Measurements from ENCODE around the gene RIPOR3. TPM values are rescaled to one million over a fixed set of nuclear protein-coding genes. Genes with fewer than 3 reads are reported as not detected.

RIPOR3 gene
- total RNA-seq, 4 donors from 2014 or later: 1.3 to 9.7 (median 3.3) TPM

DNA sequence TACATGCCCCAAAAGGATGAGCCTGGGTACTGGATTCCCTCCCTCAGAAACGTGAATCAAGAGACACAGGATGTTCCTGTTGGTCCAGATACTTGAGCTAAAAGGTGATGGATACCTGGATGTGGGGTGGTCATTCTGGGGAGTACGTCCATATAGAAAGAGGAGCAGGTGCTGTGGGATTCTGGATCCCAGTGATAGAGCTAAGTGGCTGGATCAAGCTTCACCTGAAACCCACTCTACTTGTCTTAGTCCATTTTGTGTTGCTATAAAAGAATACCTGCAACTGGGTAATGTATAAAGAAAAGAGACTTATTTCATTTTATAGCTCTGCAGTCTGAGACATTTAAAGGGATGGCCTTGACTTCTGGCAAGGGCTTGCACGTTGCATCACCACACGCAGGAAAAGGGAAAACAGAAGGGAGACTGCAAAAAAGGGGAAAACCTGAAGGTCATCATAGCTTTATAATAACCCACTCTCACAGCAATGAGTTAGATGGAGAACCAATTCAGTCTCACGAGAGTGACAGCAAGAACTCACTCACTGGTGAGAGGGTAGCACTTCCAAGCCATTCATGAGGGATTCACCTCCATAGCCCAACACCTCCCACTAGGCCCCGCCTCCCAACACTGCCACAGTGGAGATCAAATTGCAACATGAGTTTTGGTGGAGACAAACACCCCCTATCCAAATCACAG is 31.2 kb downstream of the RIPOR3 start:
- 73 to 90% methylated on average over 6 of the region's 6 CpGs for WGBS, 2 donors
- intact Hi-C loops (cut with DNase I): no loop called here
- H3K4me1 ChIP-seq: peaks cover 9 to 72% (median 34%) of the 10 kb centered on the region in 3 donors

DNA sequence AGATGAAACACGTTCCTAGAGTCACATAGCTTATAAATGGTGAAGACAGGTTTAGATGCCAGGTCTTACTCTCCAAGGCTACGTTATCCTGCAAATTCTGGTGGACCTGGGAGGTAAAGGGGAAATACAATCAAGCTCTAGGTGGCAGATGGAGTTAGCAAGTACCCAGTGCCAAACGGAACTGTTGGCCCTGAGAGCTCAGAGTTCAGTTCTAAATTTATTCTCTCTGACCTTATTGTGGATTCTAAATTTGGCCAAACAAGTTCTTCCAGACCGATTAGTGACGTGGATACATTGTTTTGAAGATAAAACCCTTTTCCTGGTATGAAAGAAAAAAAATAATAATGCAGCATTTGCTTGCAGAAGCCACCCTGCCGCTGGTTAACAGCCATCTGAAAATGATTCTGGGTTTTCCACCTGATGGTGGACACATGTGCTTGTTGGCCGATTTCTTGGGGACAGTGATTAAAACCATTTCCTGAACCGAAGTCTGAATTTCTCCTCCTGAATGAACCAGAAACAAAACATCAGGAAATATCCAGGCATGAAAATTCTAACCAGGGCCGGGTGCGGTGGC is 32.5 kb downstream of the RIPOR3 start:
- Histone ChIP-seq H3K27me3 (no peaks in the 10 kb centered on the region), H3K4me1 (peaks cover 9 to 80% (median 34%) of the 10 kb centered on the region in 3 donors), H3K4me3 (no peak overlapping the region), H3K9me3 (no peaks in the 10 kb centered on the region), H3K27ac (peak overlapping the region; percentile 25 to 84 (median 68)), H3K36me3 (no peaks in the 10 kb centered on the region)
- intact Hi-C loops (cut with DNase I): no loop called here
- TF ChIP-seq, protein P1, sequence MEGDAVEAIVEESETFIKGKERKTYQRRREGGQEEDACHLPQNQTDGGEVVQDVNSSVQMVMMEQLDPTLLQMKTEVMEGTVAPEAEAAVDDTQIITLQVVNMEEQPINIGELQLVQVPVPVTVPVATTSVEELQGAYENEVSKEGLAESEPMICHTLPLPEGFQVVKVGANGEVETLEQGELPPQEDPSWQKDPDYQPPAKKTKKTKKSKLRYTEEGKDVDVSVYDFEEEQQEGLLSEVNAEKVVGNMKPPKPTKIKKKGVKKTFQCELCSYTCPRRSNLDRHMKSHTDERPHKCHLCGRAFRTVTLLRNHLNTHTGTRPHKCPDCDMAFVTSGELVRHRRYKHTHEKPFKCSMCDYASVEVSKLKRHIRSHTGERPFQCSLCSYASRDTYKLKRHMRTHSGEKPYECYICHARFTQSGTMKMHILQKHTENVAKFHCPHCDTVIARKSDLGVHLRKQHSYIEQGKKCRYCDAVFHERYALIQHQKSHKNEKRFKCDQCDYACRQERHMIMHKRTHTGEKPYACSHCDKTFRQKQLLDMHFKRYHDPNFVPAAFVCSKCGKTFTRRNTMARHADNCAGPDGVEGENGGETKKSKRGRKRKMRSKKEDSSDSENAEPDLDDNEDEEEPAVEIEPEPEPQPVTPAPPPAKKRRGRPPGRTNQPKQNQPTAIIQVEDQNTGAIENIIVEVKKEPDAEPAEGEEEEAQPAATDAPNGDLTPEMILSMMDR (IDR thresholded peaks at IDR 0.05): peak in 2 of 6 experiments; percentile 17 to 25
- TF ChIP-seq POLR2A (IDR thresholded peaks at IDR 0.05): no peak
- WGBS, 2 donors: 38 to 50% methylated on average over 10 of the region's 10 CpGs
- DNase-seq: no peak

More for the DNA sequence above, 31.2 kb downstream of the RIPOR3 start:
- no peaks in the 10 kb centered on the region for H3K9me3 ChIP-seq
- H3K27me3 ChIP-seq: no peaks in the 10 kb centered on the region
- H3K27ac ChIP-seq: peak overlapping the region; percentile 57 to 84 (median 72)
- no peak overlapping the region for H3K4me3 ChIP-seq
- no peak for DNase-seq
- no peaks in the 10 kb centered on the region for H3K36me3 ChIP-seq
- TF ChIP-seq POLR2A (IDR thresholded peaks at IDR 0.05): no peak
- TF ChIP-seq, protein P1 (IDR thresholded peaks at IDR 0.05): no peak

DNA sequence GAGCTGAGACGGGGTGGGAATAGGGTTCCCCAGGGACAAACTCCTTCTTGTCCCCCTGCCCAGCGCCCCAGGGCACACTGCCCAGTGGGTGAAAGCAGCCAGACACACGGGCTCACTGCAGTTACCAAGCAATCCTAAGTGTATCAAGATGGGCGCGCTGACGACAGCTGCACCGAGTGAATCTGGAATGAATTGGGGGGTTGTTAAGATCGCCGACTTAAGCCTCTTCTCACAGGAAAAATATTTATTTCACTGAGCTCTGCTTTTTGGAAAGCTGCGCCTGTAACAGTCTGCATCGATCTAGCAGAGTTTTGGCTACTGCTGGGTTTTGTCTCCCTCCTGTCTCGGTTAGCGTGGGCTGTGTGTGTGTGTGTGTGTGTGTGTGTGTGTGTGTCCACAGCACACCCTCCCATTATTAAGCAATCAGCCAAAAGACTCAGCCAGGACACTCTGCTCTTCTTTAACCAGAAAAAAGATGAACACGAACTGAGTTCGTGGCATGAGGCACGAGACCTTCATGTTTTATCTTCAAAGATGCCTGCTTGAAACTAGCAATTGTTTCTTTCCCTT is 35.9 kb downstream of the RIPOR3 start:
- Histone ChIP-seq H3K36me3 (no peaks in the 10 kb centered on the region), H3K27ac (peak overlapping the region; percentile 55 to 89 (median 77)), H3K4me3 (peak overlapping the region in 1 of 4 donors; percentile 10), H3K4me1 (peaks cover 0 to 53% (median 14%) of the 10 kb centered on the region in 3 donors), H3K27me3 (no peaks in the 10 kb centered on the region), H3K9me3 (no peaks in the 10 kb centered on the region)
- no peak for TF ChIP-seq POLR2A (IDR thresholded peaks at IDR 0.05)
- TF ChIP-seq, protein P1 (IDR thresholded peaks at IDR 0.05): no peak
- DNase-seq: no peak
- 43 to 75% methylated on average over 12 to 15 of the region's 16 CpGs for WGBS, 2 donors
- intact Hi-C loops (cut with DNase I): no loop called here

DNA sequence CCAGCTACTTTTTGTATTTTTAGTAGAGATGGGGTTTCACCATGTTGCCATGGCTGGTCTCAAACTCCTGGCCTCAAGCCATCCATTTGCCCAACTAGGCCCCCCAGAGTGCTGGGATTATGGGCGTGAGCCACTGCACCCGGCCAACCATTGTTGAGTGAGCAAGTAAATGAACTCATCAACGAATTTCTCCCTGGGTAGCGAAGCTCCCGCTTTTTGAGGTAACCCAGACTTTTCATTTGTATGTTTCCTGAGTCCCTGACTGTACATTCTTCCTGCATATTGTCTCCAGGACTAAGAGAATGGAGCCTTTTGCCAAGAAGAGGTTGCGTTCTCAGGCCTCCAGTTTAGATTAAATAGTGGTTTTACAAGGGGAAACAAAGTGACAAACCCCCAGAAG is 36.4 kb downstream of the RIPOR3 start:
- H3K27me3 ChIP-seq: no peaks in the 10 kb centered on the region
- H3K9me3 ChIP-seq: no peaks in the 10 kb centered on the region
- H3K27ac ChIP-seq: peak overlapping the region; percentile 46 to 89 (median 77)
- TF ChIP-seq, protein P1 (IDR thresholded peaks at IDR 0.05): no peak
- TF ChIP-seq POLR2A (IDR thresholded peaks at IDR 0.05): no peak
- no peaks in the 10 kb centered on the region for H3K36me3 ChIP-seq
- WGBS, 2 donors: 50 to 79% methylated on average over 6 of the region's 6 CpGs
- H3K4me3 ChIP-seq: peak overlapping the region in 1 of 4 donors; percentile 10
- peaks cover 0 to 48% (median 14%) of the 10 kb centered on the region in 3 donors for H3K4me1 ChIP-seq
- intact Hi-C loops (cut with DNase I): no loop called here
- DNase-seq: no peak
